GM23338 (cell line): ENCODE data around the gene ECPAS.

ENCODE experiments used
- CREB1 ChIP-seq: fragments of 250-450 bp; sonication (Bioruptor Pico); IDR thresholded peaks from 2 replicates; pipeline ENCODE4 v1.5.0; 2020; ENCODE audit warnings: low read depth, mild to moderate bottlenecking, moderate library complexity
- CTCF ChIP-seq, 2 experiments: fragments of 200-600 bp in 1 of 2; sonication (generic) in 1 of 2; conservative IDR thresholded peaks; 2 replicates each; pipeline versions ENCODE4 v1.5.1 to v1.6.1; 2016 to 2017; ENCODE audit warnings: antibody characterized with exemption in 2 of 2, low read depth in 2 of 2, mild to moderate bottlenecking in 2 of 2, moderate library complexity in 1 of 2
- EZH2phosphoT487 ChIP-seq: fragments of 200-600 bp; sonication (generic); IDR thresholded peaks from one replicate; pipeline ENCODE4 v1.8.1; 2018; ENCODE audit warnings: antibody characterized with exemption; ENCODE audit not compliant: unreplicated experiment
- POLR2AphosphoS5 ChIP-seq: IDR thresholded peaks from 2 replicates; pipeline ENCODE4 v1.6.1; 2016; ENCODE audit warnings: antibody characterized with exemption, low read depth

- TF ChIP-seq CTCF (conservative IDR thresholded peaks at IDR 0.05; ENCODE audit: low read depth in 2 of 2), result no peak
- no peak for TF ChIP-seq POLR2AphosphoS5
- no peak for TF ChIP-seq EZH2phosphoT487
- TF ChIP-seq CREB1 (CRISPR knock-in tag), result no peak
Observed at GRCh38 chr9:111440226-111440625, 44.0 kb downstream of the ECPAS start.
